A673 (cell line): Measurements from ENCODE around the gene PVR.

Experiments
- CTCF ChIP-seq: fragments of 300-800, 200-600 bp; sonication (generic); conservative IDR thresholded peaks from 2 replicates; pipeline ENCODE4 v1.5.1; 2017; ENCODE audit warnings: low read depth, mild to moderate bottlenecking, antibody characterized with exemption, low read length, moderate library complexity, mixed read lengths
- EZH2 ChIP-seq: fragments of 200-600 bp; sonication (generic); IDR thresholded peaks from 2 replicates; pipeline ENCODE4 v1.6.1; 2017; ENCODE audit warnings: borderline replicate concordance, low read depth, mild to moderate bottlenecking, mixed read lengths, antibody characterized with exemption, low read length; ENCODE audit not compliant: poor library complexity, severe bottlenecking

GRCh38 chr19:44675521-44675920, 31.8 kb downstream of the PVR start:
- TF ChIP-seq CTCF (no peak), EZH2 (no peak)
